ENCODE results near the gene TCEA3. TPM values are rescaled to one million over a fixed set of nuclear protein-coding genes. Genes with fewer than 3 reads are reported as not detected.

Gene TCEA3
- total and polyA plus RNA-seq, 2 of the 4 experiments (the other 2 are of a cell fraction), result 3.0 to 6.3 TPM

Other genes starting within 250 kb of the TCEA3 start
- under 0.01 and 0.18 TPM in 2 replicates for gene HTR1D, start 207.2 kb downstream of the TCEA3 start, total RNA-seq (2012; rRNA removed)
- gene HTR1D, start 207.2 kb downstream of the TCEA3 start, polyA plus RNA-seq (2012; rRNA removed), result 0.03 and 0.06 TPM in 2 replicates
- gene HNRNPR, start 80.5 kb downstream of the TCEA3 start, total RNA-seq (2012; rRNA removed), result 99.7 and 152 TPM in 2 replicates
- 107 and 111 TPM in 2 replicates for gene HNRNPR, start 80.5 kb downstream of the TCEA3 start, polyA plus RNA-seq (2012; rRNA removed)
- gene ZNF436, start 54.9 kb downstream of the TCEA3 start, total RNA-seq (2012; rRNA removed), result 14.3 and 15.8 TPM in 2 replicates
- 3.7 and 5.3 TPM in 2 replicates for gene ZNF436, start 54.9 kb downstream of the TCEA3 start, polyA plus RNA-seq (2012; rRNA removed)
- gene ASAP3, start 59.4 kb upstream of the TCEA3 start, total RNA-seq (2012; rRNA removed), result 15.3 and 18.6 TPM in 2 replicates
- 16.9 and 18.8 TPM in 2 replicates for gene ASAP3, start 59.4 kb upstream of the TCEA3 start, polyA plus RNA-seq (2012; rRNA removed)
- 0.36 and 0.56 TPM in 2 replicates for gene E2F2, start 106.5 kb upstream of the TCEA3 start, total RNA-seq (2012; rRNA removed)
- gene E2F2, start 106.5 kb upstream of the TCEA3 start, polyA plus RNA-seq (2012; rRNA removed), result 0.39 and 0.51 TPM in 2 replicates
- 109 and 171 TPM in 2 replicates for gene ID3, start 134.8 kb upstream of the TCEA3 start, total RNA-seq (2012; rRNA removed)
- 304 and 385 TPM in 2 replicates for gene ID3, start 134.8 kb upstream of the TCEA3 start, polyA plus RNA-seq (2012; rRNA removed)

Measured in IMR-90 (cell line).